Measurements from ENCODE around the gene SRGAP1.
"Not testable (repeated sequence)": the region's sequence is repeated elsewhere in the genome, so short reads cannot be mapped to it uniquely, and the experiment has no call there.

SRGAP1 gene

DNA sequence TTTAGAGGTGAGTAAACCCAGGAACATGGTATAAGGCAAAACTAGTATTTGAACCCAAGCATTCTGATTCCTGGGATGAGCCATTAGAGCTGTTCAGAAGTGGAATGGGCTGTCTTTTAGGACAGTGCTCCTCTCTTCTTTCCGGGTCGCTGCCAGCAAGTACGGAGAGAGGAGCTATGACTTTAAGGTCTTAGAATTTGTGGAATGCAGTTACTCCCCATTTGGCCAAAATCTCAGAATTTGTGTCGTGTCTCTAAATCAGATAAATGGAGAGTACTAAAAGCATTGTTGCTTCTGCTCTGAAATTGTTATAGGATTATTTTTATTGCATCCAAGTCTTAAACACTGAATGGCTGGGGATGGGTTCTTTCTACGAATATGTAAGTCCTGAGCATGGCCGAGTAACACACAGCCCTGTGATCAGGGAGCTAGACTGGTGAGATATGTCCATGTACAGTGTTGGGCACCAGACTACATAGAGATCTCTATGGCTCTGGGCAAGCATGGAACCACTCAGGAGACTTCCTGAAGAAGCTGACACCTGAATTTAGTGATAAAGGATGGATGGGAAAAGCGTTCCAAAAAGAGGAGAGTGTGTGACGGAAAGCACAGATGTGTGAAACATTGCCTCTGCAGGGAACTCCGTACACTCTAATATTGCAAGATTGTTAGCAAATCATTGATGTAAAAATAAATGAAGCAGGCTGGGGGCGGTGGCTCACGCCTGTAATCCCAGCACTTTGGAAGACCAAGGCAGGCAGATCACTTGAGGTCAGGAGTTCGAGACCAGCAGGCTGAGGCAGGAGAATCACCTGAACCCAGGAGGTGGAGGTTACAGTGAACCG, 184.7 kb downstream of the SRGAP1 start:
- Histone ChIP-seq H3K27me3 (replicated peaks; ENCODE audit: insufficient read depth, low read length) (no peaks in the 10 kb centered on the region), H3F3A (ENCODE audit: insufficient read depth, low read length) (no peaks in the 10 kb centered on the region), H3K9ac (ENCODE audit: low read length) (no peak overlapping the region), H3K36me3 (replicated peaks; ENCODE audit: insufficient read depth, low read length) (no peaks in the 10 kb centered on the region), H2AFZ (ENCODE audit: low read length) (no peak overlapping the region), H3K27ac (ENCODE audit: low read length) (no peak overlapping the region), H3K4me3 (ENCODE audit: low read length) (no peak overlapping the region), H3K9me2 (replicated peaks; ENCODE audit: insufficient read depth, low read length) (no peaks in the 10 kb centered on the region), H3K4me1 (ENCODE audit: low read length) (no peaks in the 10 kb centered on the region), H3K4me2 (ENCODE audit: low read depth, low read length) (no peak overlapping the region), H4K20me1 (ENCODE audit: insufficient read depth, low read length) (no peaks in the 10 kb centered on the region), H3K79me2 (ENCODE audit: low read length) (no peaks in the 10 kb centered on the region), H3K9me3 (replicated peaks; ENCODE audit: insufficient read depth, low read length) (no peaks in the 10 kb centered on the region)
- TF ChIP-seq, protein P1, sequence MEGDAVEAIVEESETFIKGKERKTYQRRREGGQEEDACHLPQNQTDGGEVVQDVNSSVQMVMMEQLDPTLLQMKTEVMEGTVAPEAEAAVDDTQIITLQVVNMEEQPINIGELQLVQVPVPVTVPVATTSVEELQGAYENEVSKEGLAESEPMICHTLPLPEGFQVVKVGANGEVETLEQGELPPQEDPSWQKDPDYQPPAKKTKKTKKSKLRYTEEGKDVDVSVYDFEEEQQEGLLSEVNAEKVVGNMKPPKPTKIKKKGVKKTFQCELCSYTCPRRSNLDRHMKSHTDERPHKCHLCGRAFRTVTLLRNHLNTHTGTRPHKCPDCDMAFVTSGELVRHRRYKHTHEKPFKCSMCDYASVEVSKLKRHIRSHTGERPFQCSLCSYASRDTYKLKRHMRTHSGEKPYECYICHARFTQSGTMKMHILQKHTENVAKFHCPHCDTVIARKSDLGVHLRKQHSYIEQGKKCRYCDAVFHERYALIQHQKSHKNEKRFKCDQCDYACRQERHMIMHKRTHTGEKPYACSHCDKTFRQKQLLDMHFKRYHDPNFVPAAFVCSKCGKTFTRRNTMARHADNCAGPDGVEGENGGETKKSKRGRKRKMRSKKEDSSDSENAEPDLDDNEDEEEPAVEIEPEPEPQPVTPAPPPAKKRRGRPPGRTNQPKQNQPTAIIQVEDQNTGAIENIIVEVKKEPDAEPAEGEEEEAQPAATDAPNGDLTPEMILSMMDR (IDR thresholded peaks at IDR 0.05; ENCODE audit: low read length), result no peak
- TF ChIP-seq EZH2 (optimal IDR thresholded peaks at IDR 0.05; ENCODE audit: low read depth, low read length), result no peak
- TF ChIP-seq EZH2phosphoT487 (IDR thresholded peaks at IDR 0.05; ENCODE audit: low read length), result no peak
- DNase-seq, result no peak

DNA sequence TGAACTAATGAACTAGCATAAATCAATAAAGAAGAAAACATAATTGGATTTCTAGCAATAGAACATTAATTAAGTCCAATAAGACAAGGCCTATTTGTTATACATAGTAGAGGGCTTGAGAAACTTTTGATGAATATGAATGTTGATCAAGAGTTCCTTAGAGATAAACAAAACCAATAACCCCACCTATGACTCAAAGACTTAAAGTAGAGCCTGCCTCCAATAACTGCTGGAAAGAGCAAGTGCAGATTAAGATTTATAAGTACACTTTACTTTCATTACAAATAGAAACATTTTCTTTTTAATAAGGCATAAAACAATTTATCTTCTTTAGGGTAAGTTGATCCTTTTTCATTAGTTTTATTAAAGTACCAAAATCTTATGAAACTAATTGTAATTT, 185.7 kb downstream of the SRGAP1 start:
- TF ChIP-seq, protein P1 (IDR thresholded peaks at IDR 0.05; ENCODE audit: low read length), result no peak
- TF ChIP-seq EZH2phosphoT487 (IDR thresholded peaks at IDR 0.05; ENCODE audit: low read length), result no peak
- no peak for TF ChIP-seq EZH2 (optimal IDR thresholded peaks at IDR 0.05; ENCODE audit: low read depth, low read length)
- no peaks in the 10 kb centered on the region for H3K36me3 ChIP-seq (replicated peaks; ENCODE audit: insufficient read depth, low read length)
- H3K9me3 ChIP-seq (replicated peaks; ENCODE audit: insufficient read depth, low read length), result no peaks in the 10 kb centered on the region
- DNase-seq, result no peak
- no peak overlapping the region for H3K9ac ChIP-seq (ENCODE audit: low read length)
- no peaks in the 10 kb centered on the region for H4K20me1 ChIP-seq (ENCODE audit: insufficient read depth, low read length)
- no peaks in the 10 kb centered on the region for H3K9me2 ChIP-seq (replicated peaks; ENCODE audit: insufficient read depth, low read length)
- H3F3A ChIP-seq (ENCODE audit: insufficient read depth, low read length), result no peaks in the 10 kb centered on the region
- H3K79me2 ChIP-seq (ENCODE audit: low read length), result no peaks in the 10 kb centered on the region
- no peaks in the 10 kb centered on the region for H3K27me3 ChIP-seq (replicated peaks; ENCODE audit: insufficient read depth, low read length)
- H3K4me3 ChIP-seq (ENCODE audit: low read length), result no peak overlapping the region
- H3K4me2 ChIP-seq (ENCODE audit: low read depth, low read length), result no peak overlapping the region
- H3K27ac ChIP-seq (ENCODE audit: low read length), result no peak overlapping the region
- no peak overlapping the region for H2AFZ ChIP-seq (ENCODE audit: low read length)
- H3K4me1 ChIP-seq (ENCODE audit: low read length), result no peaks in the 10 kb centered on the region

DNA sequence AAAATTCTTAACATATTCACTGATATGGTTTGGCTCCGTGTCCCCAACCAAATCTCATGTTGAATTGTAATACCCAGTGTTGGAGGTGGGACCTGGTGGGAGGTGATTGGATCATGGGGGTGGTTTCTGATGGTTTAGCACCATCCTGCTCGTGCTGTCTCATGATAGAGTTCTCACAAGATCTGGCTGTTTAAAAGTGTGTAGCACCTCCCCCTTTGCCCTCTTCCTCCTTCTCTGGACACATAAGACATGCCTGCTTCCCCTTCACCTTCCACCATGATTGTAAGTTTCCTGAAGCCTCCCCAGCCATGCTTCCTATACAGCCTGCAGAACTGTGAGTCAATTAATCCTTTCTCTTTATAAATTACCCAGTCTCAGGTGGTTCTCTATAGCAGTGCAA, 189.6 kb downstream of the SRGAP1 start:
- not testable (repeated sequence) for H3K79me2 ChIP-seq (ENCODE audit: low read length); H4K20me1 ChIP-seq (ENCODE audit: insufficient read depth, low read length); H2AFZ ChIP-seq (ENCODE audit: low read length); H3K27ac ChIP-seq (ENCODE audit: low read length); H3K9ac ChIP-seq (ENCODE audit: low read length); H3K36me3 ChIP-seq (replicated peaks; ENCODE audit: insufficient read depth, low read length); H3F3A ChIP-seq (ENCODE audit: insufficient read depth, low read length); H3K4me2 ChIP-seq (ENCODE audit: low read depth, low read length); DNase-seq; H3K4me3 ChIP-seq (ENCODE audit: low read length); H3K4me1 ChIP-seq (ENCODE audit: low read length); H3K9me3 ChIP-seq (replicated peaks; ENCODE audit: insufficient read depth, low read length); H3K9me2 ChIP-seq (replicated peaks; ENCODE audit: insufficient read depth, low read length); H3K27me3 ChIP-seq (replicated peaks; ENCODE audit: insufficient read depth, low read length)

DNA sequence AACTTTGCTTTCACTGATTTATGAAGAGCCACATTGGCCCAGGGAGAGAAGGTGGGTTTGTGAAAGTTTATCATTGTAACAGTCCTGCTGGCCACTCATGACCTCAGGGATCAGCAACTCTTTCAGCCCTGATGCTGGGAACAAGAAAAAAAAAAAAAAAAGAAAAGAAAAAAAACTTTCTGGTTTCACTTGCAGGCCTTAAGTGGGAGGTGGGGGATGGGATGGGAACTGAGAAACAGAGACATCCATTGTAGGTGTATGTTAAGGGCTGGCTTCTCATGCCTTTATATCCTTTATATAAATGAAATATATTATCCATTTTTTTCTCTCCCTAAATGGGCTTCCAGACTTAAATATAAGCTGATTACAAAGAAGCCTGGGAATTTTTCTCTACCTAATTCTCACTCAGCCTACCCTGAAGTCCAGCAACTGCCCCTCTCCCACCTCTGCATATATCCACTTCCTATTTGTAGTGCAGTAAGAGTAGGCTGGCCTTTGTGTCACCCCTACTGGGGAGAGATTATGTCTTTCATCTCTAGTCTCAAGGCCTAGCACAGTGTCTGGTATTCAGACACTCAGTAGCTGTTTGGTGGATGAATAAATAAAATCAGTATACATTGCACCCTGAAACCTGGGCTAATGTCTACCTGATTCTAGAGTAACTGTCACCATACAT, 190.5 kb downstream of the SRGAP1 start:
- Histone ChIP-seq H3K36me3 (replicated peaks; ENCODE audit: insufficient read depth, low read length) (no peaks in the 10 kb centered on the region), H3K4me2 (ENCODE audit: low read depth, low read length) (no peak overlapping the region), H2AFZ (ENCODE audit: low read length) (no peak overlapping the region), H3K79me2 (ENCODE audit: low read length) (no peaks in the 10 kb centered on the region), H3K27me3 (replicated peaks; ENCODE audit: insufficient read depth, low read length) (no peaks in the 10 kb centered on the region), H4K20me1 (ENCODE audit: insufficient read depth, low read length) (no peaks in the 10 kb centered on the region), H3K9ac (ENCODE audit: low read length) (no peak overlapping the region), H3K4me3 (ENCODE audit: low read length) (no peak overlapping the region), H3F3A (ENCODE audit: insufficient read depth, low read length) (no peaks in the 10 kb centered on the region), H3K4me1 (ENCODE audit: low read length) (no peaks in the 10 kb centered on the region), H3K9me3 (replicated peaks; ENCODE audit: insufficient read depth, low read length) (no peaks in the 10 kb centered on the region), H3K27ac (ENCODE audit: low read length) (no peak overlapping the region), H3K9me2 (replicated peaks; ENCODE audit: insufficient read depth, low read length) (no peaks in the 10 kb centered on the region)
- TF ChIP-seq, protein P1 (IDR thresholded peaks at IDR 0.05; ENCODE audit: low read length), result no peak
- TF ChIP-seq EZH2phosphoT487 (IDR thresholded peaks at IDR 0.05; ENCODE audit: low read length) (no peak), EZH2 (optimal IDR thresholded peaks at IDR 0.05; ENCODE audit: low read depth, low read length) (no peak)
- peak; percentile 18 for DNase-seq
